DOHH2 (cell line): Measurements from ENCODE around the gene PRTN3.
A peak's percentile ranks its signal among the peaks of the same experiment; 100 is the strongest.

Experiments
- H3F3A ChIP-seq: fragments of 200-600 bp; sonication (generic), shearing (Covaris generic); 2 replicates; pipeline ENCODE4 v1.6.0; 2016; ENCODE audit warnings: antibody characterized with exemption, mild to moderate bottlenecking; ENCODE audit not compliant: control insufficient read depth, insufficient read depth
- H3K27ac ChIP-seq: fragments of 200-600 bp; sonication (generic); 2 replicates; pipeline ENCODE4 v1.5.1; 2014; ENCODE audit warnings: low read depth, mild to moderate bottlenecking, low read length, moderate library complexity
- H3K27me3 ChIP-seq: fragments of 200-600 bp; sonication (generic); 2 replicates; pipeline ENCODE4 v1.6.1; 2014; ENCODE audit warnings: mild to moderate bottlenecking, low read length, mixed read lengths; ENCODE audit not compliant: control insufficient read depth
- H3K36me3 ChIP-seq: fragments of 200-600 bp; sonication (generic); 2 replicates; pipeline ENCODE4 v1.6.1; 2014; ENCODE audit warnings: mild to moderate bottlenecking, low read length, moderate library complexity, mixed read lengths; ENCODE audit not compliant: control insufficient read depth
- H3K4me1 ChIP-seq: fragments of 200-600 bp; sonication (generic); 2 replicates; pipeline ENCODE4 v1.6.1; 2014; ENCODE audit warnings: mild to moderate bottlenecking, low read length, mixed read lengths; ENCODE audit not compliant: control insufficient read depth
- H3K4me2 ChIP-seq: fragments of 200-600 bp; sonication (generic); 2 replicates; pipeline ENCODE4 v1.6.0; 2014; ENCODE audit warnings: mild to moderate bottlenecking, low read length, moderate library complexity
- H3K4me3 ChIP-seq: fragments of 200-600 bp; sonication (generic); 2 replicates; pipeline ENCODE4 v1.5.1; 2014; ENCODE audit warnings: mild to moderate bottlenecking, low read length, mixed read lengths
- H3K79me2 ChIP-seq: fragments of 200-600 bp; sonication (generic); 2 replicates; pipeline ENCODE4 v1.6.1; 2014; ENCODE audit warnings: mild to moderate bottlenecking, low read length, mixed read lengths; ENCODE audit not compliant: control insufficient read depth
- H3K9me2 ChIP-seq: fragments of 200-600 bp; sonication (generic); replicated peaks from 2 replicates; pipeline ENCODE4 v1.6.1; 2014; ENCODE audit warnings: mild to moderate bottlenecking, low read length, mixed read lengths; ENCODE audit not compliant: control insufficient read depth
- H3K9me3 ChIP-seq: fragments of 200-600 bp; sonication (generic); 2 replicates; pipeline ENCODE4 v1.6.1; 2014; ENCODE audit warnings: antibody characterized with exemption, low read length, mixed read lengths; ENCODE audit not compliant: control insufficient read depth, insufficient read depth
- H4K20me1 ChIP-seq: fragments of 200-600 bp; sonication (generic); 2 replicates; pipeline ENCODE4 v1.6.0; 2014; ENCODE audit warnings: low read depth, mild to moderate bottlenecking, antibody characterized with exemption, low read length, moderate library complexity; ENCODE audit not compliant: control insufficient read depth, insufficient read depth
- EZH2phosphoT487 ChIP-seq: fragments of 200-600 bp; sonication (generic); IDR thresholded peaks from 2 replicates; pipeline ENCODE4 v1.6.1; 2017; ENCODE audit warnings: borderline replicate concordance, mild to moderate bottlenecking, antibody characterized with exemption, low read length, moderate library complexity, mixed read lengths
- TF ChIP-seq, protein P1 (sequence below): fragments of 200-600 bp; sonication (generic); IDR thresholded peaks from one replicate; pipeline ENCODE4 v1.5.1; 2014; ENCODE audit warnings: antibody characterized with exemption, mild to moderate bottlenecking, low read depth, low read length; ENCODE audit not compliant: poor library complexity, severe bottlenecking

Gene PRTN3

DNA sequence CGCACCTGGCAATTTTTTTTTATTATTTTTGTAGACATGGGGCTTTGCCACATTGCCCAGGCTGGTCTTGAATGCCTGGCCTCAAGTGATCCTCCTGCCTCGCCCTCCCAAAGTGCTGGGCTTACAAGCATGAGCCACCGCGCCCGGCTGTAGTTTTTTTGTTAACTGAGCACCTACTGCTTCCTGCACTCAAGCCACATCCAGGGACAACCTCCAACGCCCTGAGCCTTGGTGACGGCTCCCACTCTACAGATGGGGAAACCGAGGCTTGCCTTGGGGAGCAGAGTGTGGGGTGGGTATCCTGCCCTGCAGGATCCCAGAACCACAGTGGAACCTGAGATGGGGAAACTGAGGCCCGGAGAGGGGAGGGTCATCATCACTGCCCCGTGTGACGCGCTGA is 14.3 kb downstream of the PRTN3 start:
- no peaks in the 10 kb centered on the region for H4K20me1 ChIP-seq
- no peaks in the 10 kb centered on the region for H3K4me1 ChIP-seq

DNA sequence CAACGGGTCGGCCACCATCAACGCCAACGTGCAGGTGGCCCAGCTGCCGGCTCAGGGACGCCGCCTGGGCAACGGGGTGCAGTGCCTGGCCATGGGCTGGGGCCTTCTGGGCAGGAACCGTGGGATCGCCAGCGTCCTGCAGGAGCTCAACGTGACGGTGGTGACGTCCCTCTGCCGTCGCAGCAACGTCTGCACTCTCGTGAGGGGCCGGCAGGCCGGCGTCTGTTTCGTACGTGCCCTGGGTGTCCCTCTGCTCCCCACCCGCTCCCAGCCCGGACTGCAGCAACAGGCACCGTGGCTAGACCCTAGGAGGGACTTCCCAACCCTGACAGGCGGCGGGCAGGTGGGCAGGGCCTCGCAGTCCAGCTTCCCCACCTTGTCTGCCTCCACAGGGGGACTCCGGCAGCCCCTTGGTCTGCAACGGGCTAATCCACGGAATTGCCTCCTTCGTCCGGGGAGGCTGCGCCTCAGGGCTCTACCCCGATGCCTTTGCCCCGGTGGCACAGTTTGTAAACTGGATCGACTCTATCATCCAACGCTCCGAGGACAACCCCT is 14.8 kb downstream of the PRTN3 start:
- H3K4me2 ChIP-seq = no peak overlapping the region
- H3K27ac ChIP-seq = no peak overlapping the region
- no peaks in the 10 kb centered on the region for H4K20me1 ChIP-seq
- H3K27me3 ChIP-seq = peaks cover 11% of the 10 kb centered on the region
- H3K79me2 ChIP-seq = no peaks in the 10 kb centered on the region
- no peaks in the 10 kb centered on the region for H3K9me2 ChIP-seq
- H3F3A ChIP-seq = 0 out of 2 replicates have a peak, but pooled peaks cover 2% of the 10 kb centered on the region
- H3K4me3 ChIP-seq = no peak overlapping the region
- peaks cover 2% of the 10 kb centered on the region for H3K4me1 ChIP-seq
- H3K9me3 ChIP-seq = no peaks in the 10 kb centered on the region
- TF ChIP-seq EZH2phosphoT487 = no peak
- TF ChIP-seq, protein P1, sequence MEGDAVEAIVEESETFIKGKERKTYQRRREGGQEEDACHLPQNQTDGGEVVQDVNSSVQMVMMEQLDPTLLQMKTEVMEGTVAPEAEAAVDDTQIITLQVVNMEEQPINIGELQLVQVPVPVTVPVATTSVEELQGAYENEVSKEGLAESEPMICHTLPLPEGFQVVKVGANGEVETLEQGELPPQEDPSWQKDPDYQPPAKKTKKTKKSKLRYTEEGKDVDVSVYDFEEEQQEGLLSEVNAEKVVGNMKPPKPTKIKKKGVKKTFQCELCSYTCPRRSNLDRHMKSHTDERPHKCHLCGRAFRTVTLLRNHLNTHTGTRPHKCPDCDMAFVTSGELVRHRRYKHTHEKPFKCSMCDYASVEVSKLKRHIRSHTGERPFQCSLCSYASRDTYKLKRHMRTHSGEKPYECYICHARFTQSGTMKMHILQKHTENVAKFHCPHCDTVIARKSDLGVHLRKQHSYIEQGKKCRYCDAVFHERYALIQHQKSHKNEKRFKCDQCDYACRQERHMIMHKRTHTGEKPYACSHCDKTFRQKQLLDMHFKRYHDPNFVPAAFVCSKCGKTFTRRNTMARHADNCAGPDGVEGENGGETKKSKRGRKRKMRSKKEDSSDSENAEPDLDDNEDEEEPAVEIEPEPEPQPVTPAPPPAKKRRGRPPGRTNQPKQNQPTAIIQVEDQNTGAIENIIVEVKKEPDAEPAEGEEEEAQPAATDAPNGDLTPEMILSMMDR = no peak
- H3K36me3 ChIP-seq = no peaks in the 10 kb centered on the region

More for the DNA sequence above, 14.3 kb downstream of the PRTN3 start:
- H3F3A ChIP-seq = 0 out of 2 replicates have a peak, but pooled peaks cover 2% of the 10 kb centered on the region
- H3K27ac ChIP-seq = no peak overlapping the region
- no peaks in the 10 kb centered on the region for H3K36me3 ChIP-seq
- no peak overlapping the region for H3K4me3 ChIP-seq
- H3K4me2 ChIP-seq = no peak overlapping the region
- no peaks in the 10 kb centered on the region for H3K9me2 ChIP-seq
- no peak for TF ChIP-seq EZH2phosphoT487
- TF ChIP-seq, protein P1 = no peak
- no peaks in the 10 kb centered on the region for H3K79me2 ChIP-seq
- no peaks in the 10 kb centered on the region for H3K9me3 ChIP-seq
- H3K27me3 ChIP-seq = peaks cover 9% of the 10 kb centered on the region

DNA sequence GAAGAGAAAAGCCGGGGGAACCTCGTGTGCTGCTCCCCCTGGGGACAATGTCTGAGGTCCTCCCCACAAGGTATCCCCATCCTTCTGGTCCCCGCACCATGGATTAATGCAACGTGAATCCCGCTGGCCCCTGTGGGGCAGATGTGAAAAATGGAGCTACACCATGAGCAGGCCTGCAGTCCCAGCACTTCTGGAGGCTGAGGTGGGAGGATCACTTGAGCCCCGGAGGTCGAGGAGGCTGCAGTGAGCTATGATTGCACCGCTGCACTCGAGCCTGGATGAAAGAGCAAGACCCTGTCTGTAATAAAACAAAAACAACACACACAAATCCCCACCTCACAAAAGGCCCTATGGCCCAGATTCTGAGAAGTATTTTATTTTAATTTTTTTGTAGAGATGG is 17.5 kb downstream of the PRTN3 start:
- H3K4me1 ChIP-seq = peaks cover 23% of the 10 kb centered on the region
- no peaks in the 10 kb centered on the region for H3K36me3 ChIP-seq
- no peaks in the 10 kb centered on the region for H3K9me3 ChIP-seq
- H3K4me3 ChIP-seq = no peak overlapping the region
- H3K9me2 ChIP-seq = no peaks in the 10 kb centered on the region
- H3K4me2 ChIP-seq = no peak overlapping the region
- no peak for TF ChIP-seq EZH2phosphoT487
- H3K27me3 ChIP-seq = peaks cover 13% of the 10 kb centered on the region
- no peak overlapping the region for H3K27ac ChIP-seq
- no peaks in the 10 kb centered on the region for H4K20me1 ChIP-seq
- peaks cover 4% of the 10 kb centered on the region; the same call in 1 of the 2 replicates for H3F3A ChIP-seq
- no peaks in the 10 kb centered on the region for H3K79me2 ChIP-seq

DNA sequence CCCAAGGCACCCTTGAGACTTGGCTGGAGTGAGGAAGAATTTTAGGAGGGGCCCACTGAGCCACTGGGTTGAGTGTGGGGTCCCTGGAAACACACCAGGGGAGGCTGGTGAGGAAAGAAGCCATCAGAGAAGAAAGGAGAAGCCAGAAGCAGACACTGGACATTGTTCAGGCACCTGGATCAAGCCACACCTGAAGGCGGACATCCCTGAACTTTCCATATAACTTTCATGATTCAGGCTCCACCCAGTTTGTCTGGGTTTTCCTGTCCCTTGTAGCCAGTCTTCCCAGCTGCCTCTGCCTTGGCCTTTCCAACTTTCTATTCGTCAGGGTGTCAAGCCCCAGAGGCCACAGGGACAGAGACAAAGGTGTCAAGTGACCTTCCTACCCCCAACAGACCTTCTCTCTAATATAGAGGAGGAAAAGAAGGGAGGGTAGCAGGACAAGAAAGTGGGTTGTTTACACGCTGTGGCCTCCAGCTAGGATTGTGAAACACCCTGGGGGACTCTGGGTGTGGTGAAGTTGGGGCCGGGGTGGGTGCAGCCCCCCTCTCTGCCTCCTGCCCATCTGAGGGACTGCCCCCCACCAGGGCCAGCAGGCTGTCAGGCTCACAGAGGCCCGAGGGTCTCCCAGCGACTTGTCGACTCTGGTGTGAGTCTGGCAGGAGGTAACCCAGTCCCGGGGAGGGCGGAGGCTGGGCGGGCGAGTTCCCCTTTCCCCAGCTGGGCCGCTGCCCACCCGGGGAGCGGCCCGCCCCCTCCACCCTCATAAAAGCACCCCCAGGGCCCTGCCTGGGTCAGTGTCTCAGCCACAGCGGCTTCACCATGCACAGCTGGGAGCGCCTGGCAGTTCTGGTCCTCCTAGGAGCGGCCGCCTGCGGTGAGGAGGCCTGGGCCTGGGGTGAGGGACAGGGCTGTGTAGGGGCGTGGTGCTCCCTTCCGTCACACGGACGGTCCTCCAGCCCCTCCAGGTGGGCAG is 18.4 kb downstream of the PRTN3 start, which contains the start of gene CFD:
TSS of gene CFD (plus strand) at position 797 of the 976 bp plus-strand sequence. CDS start at position 823, 26 bp downstream.
- Histone ChIP-seq H3K9me2 (no peaks in the 10 kb centered on the region), H3K79me2 (no peaks in the 10 kb centered on the region), H3K27ac (no peak within 1 kb of the TSS), H3F3A (peaks cover 5% of the 10 kb centered on the region; the same call in 1 of the 2 replicates), H3K4me2 (peak within 1 kb of the TSS; percentile 64), H3K36me3 (no peaks in the 10 kb centered on the region), H3K4me3 (peak within 1 kb of the TSS; percentile 45), H3K27me3 (peaks cover 13% of the 10 kb centered on the region), H3K4me1 (peaks cover 31% of the 10 kb centered on the region), H4K20me1 (no peaks in the 10 kb centered on the region), H3K9me3 (no peaks in the 10 kb centered on the region)
- TF ChIP-seq, protein P1 = no peak
- TF ChIP-seq EZH2phosphoT487 = no peak
